Astrocyte (in vitro differentiated cells and primary cell): ENCODE data around the gene C1QTNF5. TPM values are rescaled to one million over a fixed set of nuclear protein-coding genes. Genes with fewer than 3 reads are reported as not detected.

Experiments used
- DNase-seq: peaks from one replicate; pipeline ENCODE4 v3.0.0-alpha.2; 2010; ENCODE audit warnings: low read depth
- FAIRE-seq: peaks from 2 replicates; lab custom pipeline; 2011; peaks lifted over from hg19 to GRCh38; lab: Jason Lieb, UNC
- H2AFZ ChIP-seq: 2 replicates; pipeline ENCODE4 v1.6.0; 2012; ENCODE audit warnings: low read depth, low read length, inconsistent platforms
- H3K27ac ChIP-seq: 2 replicates; pipeline ENCODE4 v1.5.1; 2011; ENCODE audit warnings: low read depth, low read length, inconsistent platforms
- H3K27me3 ChIP-seq: 2 replicates; pipeline ENCODE4 v1.6.0; 2011; ENCODE audit warnings: low read length, inconsistent platforms; ENCODE audit not compliant: insufficient read depth
- H3K36me3 ChIP-seq: 2 replicates; pipeline ENCODE4 v1.5.1; 2011; ENCODE audit warnings: low read length, inconsistent platforms; ENCODE audit not compliant: insufficient read depth
- H3K4me1 ChIP-seq: 2 replicates; pipeline ENCODE4 v1.5.1; 2011; ENCODE audit warnings: low read length, inconsistent platforms; ENCODE audit not compliant: insufficient read depth
- H3K4me2 ChIP-seq: 2 replicates; pipeline ENCODE4 v1.6.0; 2012; ENCODE audit warnings: low read length, inconsistent platforms
- H3K4me3 ChIP-seq: 2 replicates; pipeline ENCODE4 v1.5.1; 2011; ENCODE audit warnings: low read depth, mild to moderate bottlenecking, low read length, inconsistent platforms; ENCODE audit not compliant: insufficient read depth
- H3K79me2 ChIP-seq: 2 replicates; pipeline ENCODE4 v1.6.0; 2012; ENCODE audit warnings: mild to moderate bottlenecking, low read length, inconsistent platforms; ENCODE audit not compliant: insufficient read depth
- H3K9ac ChIP-seq: 2 replicates; pipeline ENCODE4 v1.6.0; 2012; ENCODE audit warnings: mild to moderate bottlenecking, low read length, inconsistent platforms
- H3K9me3 ChIP-seq: 2 replicates; pipeline ENCODE4 v1.5.1; 2012; ENCODE audit warnings: low read depth, mild to moderate bottlenecking, low read length, inconsistent platforms; ENCODE audit not compliant: insufficient read depth
- H4K20me1 ChIP-seq: 2 replicates; pipeline ENCODE4 v1.6.0; 2012; ENCODE audit warnings: low read length, inconsistent platforms; ENCODE audit not compliant: insufficient read depth
- H3K27ac Mint-ChIP-seq: one replicate; pipeline ENCODE4 v1.8.0; 2021; ENCODE audit warnings: mild to moderate bottlenecking, mixed read lengths; ENCODE audit not compliant: unreplicated experiment
- H3K27me3 Mint-ChIP-seq: one replicate; pipeline ENCODE4 v1.8.0; 2021; ENCODE audit warnings: low read depth, mixed read lengths; ENCODE audit not compliant: unreplicated experiment
- H3K36me3 Mint-ChIP-seq: one replicate; pipeline ENCODE4 v1.8.0; 2021; ENCODE audit warnings: low read depth, mixed read lengths; ENCODE audit not compliant: unreplicated experiment
- H3K4me1 Mint-ChIP-seq: one replicate; pipeline ENCODE4 v1.8.0; 2021; ENCODE audit warnings: low read depth, mixed read lengths; ENCODE audit not compliant: unreplicated experiment
- H3K4me3 Mint-ChIP-seq: one replicate; pipeline ENCODE4 v1.8.0; 2021; ENCODE audit warnings: mild to moderate bottlenecking, moderate library complexity, mixed read lengths; ENCODE audit not compliant: unreplicated experiment
- H3K9me3 Mint-ChIP-seq: one replicate; pipeline ENCODE4 v1.8.0; 2021; ENCODE audit warnings: mild to moderate bottlenecking, mixed read lengths; ENCODE audit not compliant: unreplicated experiment
- EZH2 ChIP-seq: IDR thresholded peaks from 2 replicates; pipeline ENCODE4 v1.6.1; 2012; ENCODE audit warnings: mild to moderate bottlenecking, low read length, inconsistent platforms; ENCODE audit not compliant: insufficient read depth
- total RNA-seq: library from RNA; stranded (reverse); gene quantifications from 2 replicates; pipeline ENCODE4 v1.2.1, GENCODE V29; 2021
- TF ChIP-seq, protein P1 (sequence below): IDR thresholded peaks from 2 replicates; pipeline ENCODE4 v1.5.1; 2011; ENCODE audit warnings: low read depth, mild to moderate bottlenecking, inconsistent platforms, low read length, moderate library complexity; ENCODE audit not compliant: insufficient read depth

The C1QTNF5 gene
- total RNA-seq, 1 donor from 2014 or later: 6.3 TPM

- Histone ChIP-seq H3K79me2 (no peaks in the 10 kb centered on the region), H3K4me2 (no peak overlapping the region), H3K36me3 (no peaks in the 10 kb centered on the region), H3K4me1 (peaks cover 30% of the 10 kb centered on the region), H3K9ac (no peak overlapping the region), H3K9me3 (no peaks in the 10 kb centered on the region), H2AFZ (no peak overlapping the region), H3K27ac (no peak overlapping the region), H3K4me3 (no peak overlapping the region), H3K27me3 (peaks cover 2% of the 10 kb centered on the region), H4K20me1 (no peaks in the 10 kb centered on the region)
- FAIRE-seq: no peak
- no peak for DNase-seq
- H3K27ac Mint-ChIP-seq: no peak overlapping the region
- peaks cover 2% of the 10 kb centered on the region for H3K9me3 Mint-ChIP-seq
- no peak overlapping the region for H3K4me3 Mint-ChIP-seq
- no peaks in the 10 kb centered on the region for H3K36me3 Mint-ChIP-seq
- peaks cover 5% of the 10 kb centered on the region for H3K27me3 Mint-ChIP-seq
- H3K4me1 Mint-ChIP-seq: peaks cover 16% of the 10 kb centered on the region
- TF ChIP-seq, protein P1, sequence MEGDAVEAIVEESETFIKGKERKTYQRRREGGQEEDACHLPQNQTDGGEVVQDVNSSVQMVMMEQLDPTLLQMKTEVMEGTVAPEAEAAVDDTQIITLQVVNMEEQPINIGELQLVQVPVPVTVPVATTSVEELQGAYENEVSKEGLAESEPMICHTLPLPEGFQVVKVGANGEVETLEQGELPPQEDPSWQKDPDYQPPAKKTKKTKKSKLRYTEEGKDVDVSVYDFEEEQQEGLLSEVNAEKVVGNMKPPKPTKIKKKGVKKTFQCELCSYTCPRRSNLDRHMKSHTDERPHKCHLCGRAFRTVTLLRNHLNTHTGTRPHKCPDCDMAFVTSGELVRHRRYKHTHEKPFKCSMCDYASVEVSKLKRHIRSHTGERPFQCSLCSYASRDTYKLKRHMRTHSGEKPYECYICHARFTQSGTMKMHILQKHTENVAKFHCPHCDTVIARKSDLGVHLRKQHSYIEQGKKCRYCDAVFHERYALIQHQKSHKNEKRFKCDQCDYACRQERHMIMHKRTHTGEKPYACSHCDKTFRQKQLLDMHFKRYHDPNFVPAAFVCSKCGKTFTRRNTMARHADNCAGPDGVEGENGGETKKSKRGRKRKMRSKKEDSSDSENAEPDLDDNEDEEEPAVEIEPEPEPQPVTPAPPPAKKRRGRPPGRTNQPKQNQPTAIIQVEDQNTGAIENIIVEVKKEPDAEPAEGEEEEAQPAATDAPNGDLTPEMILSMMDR: no peak
- TF ChIP-seq EZH2: no peak
Measured at GRCh38 chr11:119377961-119378667, 37.4 kb upstream of the C1QTNF5 start.

DNA sequence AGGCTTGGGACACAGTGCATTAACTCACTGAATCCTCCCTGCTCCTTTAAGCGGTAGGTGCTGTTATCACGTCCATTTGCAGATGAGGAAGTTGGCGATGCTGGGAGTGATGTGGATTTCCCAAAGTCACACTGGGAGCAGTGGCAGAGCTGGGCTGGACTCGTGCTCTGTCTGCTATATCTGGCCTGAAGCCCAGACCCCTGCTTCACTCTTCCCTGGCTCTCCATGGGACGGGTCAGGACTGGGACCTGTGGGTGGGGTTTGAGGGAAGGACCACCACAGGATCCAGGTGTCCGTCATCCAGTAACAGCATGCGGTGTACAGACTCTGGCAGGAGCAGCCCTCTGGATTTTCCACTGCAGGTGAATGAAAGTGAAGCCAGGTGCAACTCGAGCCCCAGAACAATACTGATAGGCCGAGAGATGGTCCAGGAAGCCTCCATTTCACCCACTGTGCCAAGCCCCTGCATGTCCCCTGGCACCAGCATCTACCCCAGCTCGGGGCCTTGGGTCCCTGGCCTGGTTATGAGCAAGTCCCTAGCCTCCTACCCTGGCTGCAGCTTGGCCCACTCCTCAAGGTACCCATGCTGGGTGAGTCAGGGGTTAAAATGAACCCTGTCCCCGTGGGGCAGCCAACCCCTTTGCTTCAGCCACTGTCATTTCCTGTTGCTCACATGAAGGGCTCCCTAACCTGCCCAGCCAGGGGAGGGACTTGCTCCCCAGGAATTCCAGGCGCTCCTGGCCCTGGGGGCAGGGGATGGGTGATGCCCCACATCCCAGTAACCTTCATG, 36.6 kb upstream of the C1QTNF5 start:
- H3K4me3 Mint-ChIP-seq: no peak overlapping the region
- Histone ChIP-seq H3K27me3 (peaks cover 2% of the 10 kb centered on the region), H3K27ac (no peak overlapping the region)

More for the DNA sequence above, 36.6 kb upstream of the C1QTNF5 start:
- no peak for FAIRE-seq
- no peaks in the 10 kb centered on the region for H3K36me3 Mint-ChIP-seq
- Histone ChIP-seq H4K20me1 (no peaks in the 10 kb centered on the region), H3K4me2 (no peak overlapping the region), H3K4me3 (no peak overlapping the region), H3K79me2 (no peaks in the 10 kb centered on the region), H3K9ac (no peak overlapping the region), H3K4me1 (peaks cover 30% of the 10 kb centered on the region), H3K36me3 (no peaks in the 10 kb centered on the region), H2AFZ (no peak overlapping the region), H3K9me3 (no peaks in the 10 kb centered on the region)
- H3K27ac Mint-ChIP-seq: no peak overlapping the region
- H3K9me3 Mint-ChIP-seq: peaks cover 2% of the 10 kb centered on the region
- no peak for DNase-seq
- H3K27me3 Mint-ChIP-seq: peaks cover 5% of the 10 kb centered on the region
- TF ChIP-seq, protein P1: no peak
- TF ChIP-seq EZH2: no peak
- H3K4me1 Mint-ChIP-seq: peaks cover 16% of the 10 kb centered on the region
